Stimulated activated naive CD4-positive, alpha-beta T cell treated with Interleukin-2 at 50 U/mL for 16 hours (primary cell): Measurements from ENCODE around the gene OR2M7.
"Not testable (repeated sequence)": the region's sequence is repeated elsewhere in the genome, so short reads cannot be mapped to it uniquely, and the experiment has no call there.

Source experiments
- DNase-seq: peaks from one replicate; lab custom pipeline; 2025; lab: John Stamatoyannopoulos, UW

Gene OR2M7, protein sequence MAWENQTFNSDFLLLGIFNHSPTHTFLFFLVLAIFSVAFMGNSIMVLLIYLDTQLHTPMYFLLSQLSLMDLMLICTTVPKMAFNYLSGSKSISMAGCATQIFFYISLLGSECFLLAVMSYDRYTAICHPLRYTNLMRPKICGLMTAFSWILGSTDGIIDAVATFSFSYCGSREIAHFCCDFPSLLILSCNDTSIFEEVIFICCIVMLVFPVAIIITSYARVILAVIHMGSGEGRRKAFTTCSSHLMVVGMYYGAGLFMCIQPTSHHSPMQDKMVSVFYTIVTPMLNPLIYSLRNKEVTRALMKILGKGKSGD

DNA sequence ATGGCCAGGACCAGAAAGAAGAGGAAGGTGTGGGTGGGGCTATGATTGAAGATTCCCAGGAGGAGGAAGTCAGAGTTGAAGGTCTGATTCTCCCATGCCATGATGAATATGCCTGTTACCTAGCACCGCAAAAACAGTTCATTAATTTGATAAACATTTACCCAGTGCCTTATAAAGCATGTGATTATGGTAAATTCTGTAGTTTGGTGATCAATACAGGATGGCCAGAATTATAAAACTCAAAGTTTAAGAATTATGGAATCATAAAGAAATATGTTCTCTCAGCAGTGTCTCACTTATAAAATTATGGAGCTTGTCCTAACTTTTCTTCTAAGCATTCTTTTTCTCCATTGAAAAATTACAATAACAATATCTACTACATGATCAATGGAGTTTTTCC is at the start of gene OR2M7:
TSS of gene OR2M7 (minus strand) at position 101 of the 400 bp plus-strand sequence. CDS start at position 101, 0 bp downstream.
- no peak for DNase-seq

DNA sequence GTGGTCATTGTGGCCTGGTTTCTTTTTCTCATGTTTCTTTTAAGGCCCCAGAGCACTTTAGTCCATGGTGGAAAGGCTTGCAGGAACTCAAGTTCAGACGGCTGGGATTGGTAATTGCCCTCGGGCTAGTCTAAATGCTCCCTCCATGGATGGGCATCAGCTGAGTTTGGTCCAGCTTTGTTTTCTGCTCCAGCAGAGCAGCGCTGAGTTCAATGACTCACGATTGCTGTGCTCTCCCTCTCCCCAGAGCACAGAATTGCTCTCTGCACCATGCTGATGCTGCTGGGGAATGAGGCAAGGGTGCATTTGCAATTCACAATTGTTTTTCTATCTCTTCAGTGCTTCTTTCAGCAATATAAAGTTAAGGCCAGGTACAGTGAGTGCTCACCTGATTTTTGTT is 49.4 kb upstream of the OR2M7 start:
- no peak for DNase-seq

DNA sequence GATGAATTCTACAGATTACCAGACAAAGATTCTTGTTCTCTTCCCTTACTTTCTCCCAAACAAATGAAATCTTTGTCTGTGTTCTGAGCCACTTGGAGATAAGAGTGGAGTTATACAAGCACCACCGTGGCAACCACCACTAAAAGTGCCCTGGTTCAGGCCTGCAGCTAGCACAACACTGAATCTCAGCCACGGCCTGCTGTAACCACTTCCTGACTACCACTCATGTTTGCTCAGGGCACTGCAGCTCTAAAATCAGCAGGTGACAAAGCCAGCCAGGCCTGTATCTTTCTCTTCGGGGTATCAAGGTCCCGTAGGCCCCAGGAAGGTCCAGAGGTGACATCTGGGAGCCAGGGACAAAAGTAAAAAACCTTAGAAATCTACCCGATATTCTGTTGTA is 48.0 kb upstream of the OR2M7 start:
- DNase-seq: no peak

DNA sequence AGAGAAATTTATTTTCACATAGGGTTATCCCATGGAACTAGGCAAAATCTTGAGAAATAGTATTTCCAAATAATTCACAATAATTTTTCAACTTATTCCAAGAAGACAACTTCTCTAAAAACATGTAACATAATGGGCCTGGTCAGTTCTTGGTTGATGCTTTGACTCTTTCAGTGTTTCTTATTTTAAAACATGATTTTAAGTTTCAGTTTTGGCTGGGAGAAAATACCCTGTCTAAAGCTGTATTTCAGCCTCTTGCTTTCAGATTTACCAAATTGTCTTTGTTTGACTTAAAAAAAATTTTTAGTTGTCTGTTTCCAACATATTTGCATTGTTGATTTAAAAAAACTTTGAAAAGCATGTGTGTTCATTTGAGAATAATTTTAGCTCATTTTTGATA is 42.2 kb upstream of the OR2M7 start:
- DNase-seq: no peak

DNA sequence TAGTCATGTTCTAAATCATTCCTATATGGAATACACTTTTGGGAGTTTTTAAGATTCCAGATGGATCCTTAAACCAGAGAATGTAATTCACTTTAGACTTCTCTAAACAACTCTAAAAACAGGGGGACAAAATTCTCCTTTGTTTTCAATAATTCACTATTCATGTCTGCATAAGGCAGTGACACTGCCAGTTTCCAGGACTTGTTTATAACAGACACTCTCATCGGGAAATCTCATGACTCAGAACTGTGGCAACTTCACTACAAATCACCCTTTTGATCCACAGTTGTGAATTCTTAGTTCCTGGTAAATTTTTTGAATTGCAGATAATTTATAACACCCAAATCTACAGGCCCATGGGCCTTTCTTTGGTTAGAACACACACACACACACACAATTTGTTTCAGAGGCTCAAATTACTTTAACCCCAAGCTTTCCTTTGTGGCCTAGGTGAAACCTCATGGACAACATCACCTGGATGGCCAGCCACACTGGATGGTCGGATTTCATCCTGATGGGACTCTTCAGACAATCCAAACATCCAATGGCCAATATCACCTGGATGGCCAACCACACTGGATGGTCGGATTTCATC is 36.9 kb upstream of the OR2M7 start, which contains the start of gene OR2T4:
TSS of gene OR2T4 (plus strand) at position 545 of the 595 bp plus-strand sequence. CDS start at position 545, 0 bp downstream.
- no peak for DNase-seq

DNA sequence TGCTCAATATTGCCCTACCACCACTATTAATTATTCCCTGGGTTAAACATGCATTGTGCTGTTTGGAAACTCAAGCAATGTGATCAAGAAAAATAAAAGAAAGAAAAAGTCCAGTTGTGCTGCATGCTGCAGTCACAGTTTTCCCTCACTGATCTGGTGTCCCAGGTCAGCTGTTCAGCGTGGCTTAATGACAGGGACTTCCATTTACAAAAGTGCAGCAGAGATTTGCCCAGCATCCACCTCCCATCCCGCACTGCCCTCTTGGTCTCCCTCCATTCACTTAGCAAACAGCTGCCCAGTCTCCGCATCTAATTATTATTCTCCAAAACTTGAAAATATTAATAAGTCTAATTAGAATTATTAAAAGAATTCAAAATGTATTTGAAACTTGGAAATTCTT is 35.0 kb upstream of the OR2M7 start:
- DNase-seq: no peak

DNA sequence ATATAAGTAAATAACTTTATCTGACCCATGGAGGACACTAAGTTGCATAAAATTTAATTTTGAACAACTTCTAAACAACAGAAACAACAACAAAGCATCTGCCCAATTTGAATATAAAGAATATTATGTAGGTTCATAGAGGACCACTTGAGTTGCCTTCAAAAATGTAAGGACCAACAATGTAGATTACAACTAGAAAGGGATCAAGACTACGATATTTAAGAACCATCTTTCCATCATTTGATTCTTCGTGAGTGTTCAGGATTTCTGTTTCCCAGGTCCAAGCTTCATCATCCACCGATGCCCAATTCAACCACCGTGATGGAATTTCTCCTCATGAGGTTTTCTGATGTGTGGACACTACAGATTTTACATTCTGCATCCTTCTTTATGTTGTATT is 24.1 kb upstream of the OR2M7 start, which contains the start of gene OR14C36:
TSS of gene OR14C36 (plus strand) at position 301 of the 400 bp plus-strand sequence. CDS start at position 301, 0 bp downstream.
- no peak for DNase-seq

DNA sequence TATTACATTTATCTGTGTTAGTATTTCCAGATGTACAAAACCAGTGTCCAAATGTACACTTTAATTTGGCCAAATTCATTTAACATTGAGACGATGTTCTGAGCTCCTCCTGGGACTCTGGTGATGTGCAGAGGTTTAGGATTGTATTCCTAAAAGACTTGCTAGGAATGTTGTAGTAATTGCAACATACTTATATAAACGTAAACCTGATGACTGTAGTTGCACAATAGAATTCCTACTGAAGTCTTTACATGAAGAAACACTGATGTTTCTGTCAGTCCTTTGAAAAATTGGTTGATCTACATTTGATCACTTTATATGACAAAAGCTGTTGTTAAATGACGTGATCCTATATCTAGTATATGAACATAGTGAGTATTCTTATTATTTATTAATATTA is 19.1 kb upstream of the OR2M7 start:
- DNase-seq: no peak

DNA sequence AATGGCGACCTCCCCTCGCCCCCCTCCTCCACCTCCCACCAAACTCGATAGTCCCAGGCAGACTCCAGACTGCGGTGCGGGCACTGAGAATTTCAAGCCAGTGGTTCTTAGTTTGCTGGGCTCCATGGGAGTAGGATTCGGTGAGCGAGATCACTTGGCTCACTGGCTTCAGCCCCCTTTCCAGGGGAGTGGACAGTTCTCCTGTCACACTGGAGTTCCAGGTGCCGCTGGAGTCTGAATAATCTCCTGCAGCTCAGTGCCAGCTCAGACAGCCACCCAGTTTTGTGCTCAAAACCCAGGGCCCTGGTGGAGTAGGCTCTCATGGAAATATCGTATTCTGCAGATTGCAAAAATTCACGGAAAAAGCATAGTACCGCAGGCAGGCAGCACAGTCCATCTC is 7.6 kb downstream of the OR2M7 start:
- no peak for DNase-seq

DNA sequence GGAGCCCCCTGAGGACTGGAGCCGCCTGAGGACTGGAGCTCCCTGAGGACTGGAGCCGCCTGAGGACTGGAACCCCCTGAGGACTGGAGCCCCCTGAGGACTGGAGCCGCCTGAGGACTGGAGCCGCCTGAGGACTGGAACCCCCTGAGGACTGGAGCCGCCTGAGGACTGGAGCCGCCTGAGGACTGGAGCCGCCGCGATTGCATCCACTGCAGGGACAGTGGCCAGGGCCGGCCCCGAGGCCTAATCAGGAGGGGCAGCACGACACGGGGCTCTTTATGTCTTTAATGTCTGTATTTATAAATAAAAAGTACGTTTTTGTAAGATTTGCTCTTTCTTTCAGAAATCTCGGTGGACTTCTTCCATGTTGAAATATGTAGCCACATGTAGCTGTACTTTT is 17.6 kb downstream of the OR2M7 start:
- DNase-seq: not testable (repeated sequence)

DNA sequence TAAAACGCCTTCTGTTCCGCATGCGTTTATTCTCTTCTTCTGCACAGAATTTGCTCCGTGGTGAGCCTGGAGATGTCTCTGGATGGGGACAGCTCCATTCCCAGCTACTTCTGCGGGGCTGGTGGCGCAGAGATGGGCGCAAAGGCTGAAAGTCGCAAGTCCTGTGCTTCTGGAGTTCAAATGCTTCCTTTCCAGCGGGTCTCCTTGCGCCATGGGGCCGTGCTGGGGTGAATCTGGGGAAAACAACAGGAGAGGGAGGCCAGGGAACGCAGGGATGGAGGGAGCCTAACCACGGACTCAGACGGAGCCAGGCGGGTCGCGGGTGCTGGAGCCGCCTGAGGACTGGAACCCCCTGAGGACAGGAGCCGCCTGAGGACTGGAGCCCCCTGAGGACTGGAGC is 18.3 kb downstream of the OR2M7 start:
- no peak for DNase-seq

DNA sequence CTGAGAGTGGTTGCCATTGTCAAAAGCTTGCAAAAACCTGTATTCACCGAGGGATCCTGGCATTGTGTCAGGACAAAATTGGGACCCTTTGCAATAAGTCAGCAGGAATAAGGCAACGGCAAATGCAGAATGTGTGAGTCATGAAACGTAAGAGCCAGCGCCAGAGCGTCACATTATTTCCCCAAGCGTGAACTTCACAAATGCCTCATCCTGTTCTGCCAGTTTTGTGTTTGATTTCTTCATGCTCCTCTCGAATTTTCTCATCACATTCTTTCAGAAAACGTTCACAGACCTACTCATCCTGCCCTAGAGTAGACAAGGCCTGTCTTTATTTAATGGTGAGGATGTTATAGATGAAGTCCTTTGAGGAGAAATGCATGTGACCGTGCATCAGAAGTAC is 18.7 kb downstream of the OR2M7 start:
- not testable (repeated sequence) for DNase-seq

DNA sequence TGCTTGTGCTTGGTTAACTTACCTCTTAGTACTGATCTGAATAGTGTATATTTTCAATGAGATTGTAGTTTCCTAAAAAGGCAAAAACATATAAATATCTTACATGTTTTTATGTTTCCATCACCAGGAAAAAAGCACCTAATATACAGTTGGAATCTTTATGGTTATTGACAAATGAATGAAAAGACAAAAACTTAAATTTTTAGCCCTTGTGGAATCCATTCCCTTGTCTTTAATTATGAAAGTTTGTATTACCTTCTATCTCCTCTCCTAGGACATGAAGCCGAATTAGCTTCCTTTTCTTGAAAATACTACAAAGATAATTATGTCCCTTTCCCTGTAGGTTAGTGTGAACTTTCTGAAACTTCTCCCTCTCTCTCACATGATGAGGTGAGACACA is 21.0 kb downstream of the OR2M7 start, which contains the start of gene OR2T12:
TSS of gene OR2T12 (minus strand) at position 101 of the 400 bp plus-strand sequence. CDS start 7,846 bp downstream, outside the sequence.
- no peak for DNase-seq

DNA sequence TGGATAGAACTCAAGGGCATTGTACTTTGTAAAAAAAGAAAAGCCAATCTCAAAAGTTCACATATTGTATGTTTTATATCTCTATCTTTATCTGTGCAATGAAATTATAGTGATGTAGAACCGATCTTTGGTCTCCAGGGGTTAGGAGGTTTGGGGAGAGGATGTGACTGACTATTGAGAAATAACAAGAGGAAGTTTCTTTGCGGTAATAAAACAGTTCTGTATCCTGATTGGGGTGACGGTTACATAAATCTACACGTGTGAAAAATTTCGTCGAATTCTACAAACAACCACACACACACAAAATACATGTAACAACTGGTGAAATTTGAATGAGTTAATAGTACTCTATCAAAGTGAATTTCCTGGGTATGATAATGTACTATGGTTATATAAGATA is 36.0 kb downstream of the OR2M7 start:
- no peak for DNase-seq

DNA sequence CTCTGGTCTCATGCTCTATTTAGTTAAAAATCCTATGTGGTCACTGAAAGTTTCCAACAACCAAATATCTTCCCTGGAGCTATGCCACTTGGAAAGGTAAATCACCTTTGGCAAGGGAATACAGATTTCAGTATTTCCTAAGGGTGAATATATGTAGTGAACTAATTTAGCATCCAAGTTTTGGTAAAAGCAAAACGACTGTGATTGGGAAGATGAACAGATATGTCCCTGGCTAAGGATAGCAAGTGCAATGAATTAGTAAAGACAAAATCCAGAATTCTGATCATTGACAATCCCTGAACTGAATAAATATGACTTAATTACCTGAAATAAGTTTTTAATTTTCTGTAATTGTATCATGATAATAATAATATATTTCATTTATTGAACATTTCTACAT is 46.5 kb downstream of the OR2M7 start, which contains the start of gene OR2T33:
TSS of gene OR2T33 (minus strand) at position 101 of the 400 bp plus-strand sequence. CDS start 4,162 bp downstream, outside the sequence.
- DNase-seq: no peak
